ENCODE data around the gene RACGAP1.
A peak's percentile ranks its signal among the peaks of the same experiment; 100 is the strongest.
"Not testable (repeated sequence)": the region's sequence is repeated elsewhere in the genome, so short reads cannot be mapped to it uniquely, and the experiment has no call there.

RACGAP1 gene

GRCh38 chr12:50055831-50056638, 30.7 kb upstream of the RACGAP1 start:
- peak; percentile 80 for DNase-seq

GRCh38 chr12:50053583-50053982, 28.3 kb upstream of the RACGAP1 start:
- peak; percentile 75 for DNase-seq

- DNase-seq, result no peak
These were observed 27.7 kb upstream of the RACGAP1 start for GRCh38 chr12:50052964-50053363.

- DNase-seq, result no peak
These were observed 27.2 kb upstream of the RACGAP1 start for GRCh38 chr12:50052544-50052943.

- DNase-seq, result peak; percentile 32
These were observed 26.0 kb upstream of the RACGAP1 start for GRCh38 chr12:50051101-50051806.

- peak; percentile 94 for DNase-seq
These were observed 25.3 kb upstream of the RACGAP1 start for GRCh38 chr12:50050410-50051098.

- no peak for DNase-seq
These were observed 24.8 kb upstream of the RACGAP1 start for GRCh38 chr12:50050119-50050385.

GRCh38 chr12:50049254-50050118, 24.2 kb upstream of the RACGAP1 start:
- peak; percentile 6 for DNase-seq

GRCh38 chr12:50047693-50048250, 22.5 kb upstream of the RACGAP1 start:
- DNase-seq, result peak; percentile 91

- no peak for DNase-seq
These were observed 18.6 kb upstream of the RACGAP1 start for GRCh38 chr12:50043854-50044253.

- DNase-seq, result no peak
These were observed 18.0 kb upstream of the RACGAP1 start for GRCh38 chr12:50043308-50043707.

- no peak for DNase-seq
These were observed 17.4 kb upstream of the RACGAP1 start for GRCh38 chr12:50042693-50043092.

GRCh38 chr12:50041962-50042361, 16.7 kb upstream of the RACGAP1 start:
- DNase-seq, result no peak

GRCh38 chr12:50041062-50041860, 16.0 kb upstream of the RACGAP1 start:
- no peak for DNase-seq

GRCh38 chr12:50040657-50041056, 15.4 kb upstream of the RACGAP1 start:
- DNase-seq, result no peak

- peak; percentile 93 for DNase-seq
These were observed 14.0 kb upstream of the RACGAP1 start for GRCh38 chr12:50039151-50039835.

GRCh38 chr12:50038336-50038735, 13.0 kb upstream of the RACGAP1 start:
- no peak for DNase-seq

- peak; percentile 68 for DNase-seq
These were observed 7.7 kb upstream of the RACGAP1 start for GRCh38 chr12:50032854-50033581.

- no peak for DNase-seq
These were observed 7.2 kb upstream of the RACGAP1 start for GRCh38 chr12:50032515-50032853.

GRCh38 chr12:50030449-50030848, 5.2 kb upstream of the RACGAP1 start:
- not testable (repeated sequence) for DNase-seq

GRCh38 chr12:50026691-50027090, 1.4 kb upstream of the RACGAP1 start:
- DNase-seq, result no peak

All from hematopoietic multipotent progenitor cell treated with erythropoietin and hydrocortisone succinate and interleukin-3 and kit ligand, for 6 days (in vitro differentiated cells).